H1 (cell line): ENCODE data around the gene LPAR3. TPM values are rescaled to one million over a fixed set of nuclear protein-coding genes. Genes with fewer than 3 reads are reported as not detected.

Experiments used
- ATF2 ChIP-seq: IDR thresholded peaks from 2 replicates; pipeline ENCODE4 v1.6.1; 2012; ENCODE audit warnings: low read length, inconsistent platforms
- CHD1 ChIP-seq: IDR thresholded peaks from 2 replicates; pipeline ENCODE4 v1.6.1; 2012; ENCODE audit warnings: low read depth, low read length, improper control_type of control experiment
- CREB1 ChIP-seq: IDR thresholded peaks from 2 replicates; pipeline ENCODE4 v1.6.1; 2012; ENCODE audit warnings: inconsistent platforms
- SP1 ChIP-seq: IDR thresholded peaks from 2 replicates; pipeline ENCODE4 v1.6.1; 2011; ENCODE audit warnings: low read depth, low read length
- SP2 ChIP-seq: IDR thresholded peaks from 2 replicates; pipeline ENCODE4 v1.6.1; 2012; ENCODE audit warnings: mild to moderate bottlenecking, low read length, inconsistent platforms
- SUZ12 ChIP-seq: fragments of 200-600 bp; sonication (generic); IDR thresholded peaks from 2 replicates; pipeline ENCODE4 v1.6.1; 2012; ENCODE audit warnings: mild to moderate bottlenecking, inconsistent platforms, low read length, moderate library complexity, mixed read lengths
- polyA plus RNA-seq, 7 experiments: library from polyadenylated mRNA; depleted of rRNA in 3 of 7; stranded (reverse) in 5 of 7; unstranded in 2 of 7; fragments of >200 nt in 5 of 7; fragments of 200-250 nt in 2 of 7; gene quantifications; 1 replicate in 5 of 7; 2 replicates in 1 of 7; 4 replicates in 1 of 7; pipeline versions ENCODE4 v1.2.1 to v1.2.3, GENCODE V29; 2011 to 2013; ENCODE audit warnings: missing spikeins in 2 of 7, mixed read lengths in 2 of 7
- total RNA-seq: library from RNA; stranded (reverse); fragmentation: NEBNext Ultra II Directional; extraction: Animal tissue kit (Norgen Biotek cat#: 25700); gene quantifications from 2 replicates; pipeline ENCODE4 v1.2.1, GENCODE V29; 2021
- TF ChIP-seq, protein P1 (sequence below): IDR thresholded peaks from 2 replicates; pipeline ENCODE4 v1.6.1; 2011; ENCODE audit warnings: low read depth, mild to moderate bottlenecking, low read length; ENCODE audit not compliant: insufficient read depth
- TF ChIP-seq, protein P2 (sequence below): IDR thresholded peaks from 2 replicates; pipeline ENCODE4 v1.6.1; 2011; ENCODE audit warnings: low read length, improper control_type of control experiment

LPAR3 gene
- total and polyA plus RNA-seq, 2 of the 8 experiments (the other 6 are each of a cell fraction or from before 2014, with no cell fraction given) = 17.1 to 25.4 TPM

DNA sequence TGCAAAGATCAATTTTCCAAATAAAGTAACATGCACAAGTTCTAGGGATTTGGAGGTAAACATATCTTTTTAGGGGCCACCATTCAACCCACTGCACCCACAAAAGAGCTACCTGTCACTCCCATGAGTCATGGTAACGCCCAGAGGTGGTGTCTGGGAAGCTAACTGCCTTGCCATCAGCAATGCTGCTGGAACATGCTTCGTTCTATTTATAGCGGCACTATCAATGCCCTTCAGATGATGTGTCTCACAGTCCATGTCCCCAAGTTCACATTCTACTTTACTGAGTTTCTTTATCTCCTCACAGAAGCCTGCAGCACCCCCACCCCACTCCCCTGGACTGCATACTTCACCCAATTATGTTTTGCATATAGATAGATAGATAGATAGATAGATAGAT is 95.4 kb downstream of the LPAR3 start (continued):
- no peak for TF ChIP-seq SUZ12
- TF ChIP-seq CHD1 = no peak
- TF ChIP-seq SP1 = no peak
- TF ChIP-seq SP2 = no peak
- no peak for TF ChIP-seq ATF2
- TF ChIP-seq, protein P1, sequence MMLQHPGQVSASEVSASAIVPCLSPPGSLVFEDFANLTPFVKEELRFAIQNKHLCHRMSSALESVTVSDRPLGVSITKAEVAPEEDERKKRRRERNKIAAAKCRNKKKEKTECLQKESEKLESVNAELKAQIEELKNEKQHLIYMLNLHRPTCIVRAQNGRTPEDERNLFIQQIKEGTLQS = no peak
- no peak for TF ChIP-seq CREB1
- TF ChIP-seq, protein P2, sequence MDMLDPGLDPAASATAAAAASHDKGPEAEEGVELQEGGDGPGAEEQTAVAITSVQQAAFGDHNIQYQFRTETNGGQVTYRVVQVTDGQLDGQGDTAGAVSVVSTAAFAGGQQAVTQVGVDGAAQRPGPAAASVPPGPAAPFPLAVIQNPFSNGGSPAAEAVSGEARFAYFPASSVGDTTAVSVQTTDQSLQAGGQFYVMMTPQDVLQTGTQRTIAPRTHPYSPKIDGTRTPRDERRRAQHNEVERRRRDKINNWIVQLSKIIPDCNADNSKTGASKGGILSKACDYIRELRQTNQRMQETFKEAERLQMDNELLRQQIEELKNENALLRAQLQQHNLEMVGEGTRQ = no peak
